Upper lobe of left lung (tissue), 6 donors: ENCODE data around the gene GMDS. TPM values are rescaled to one million over a fixed set of nuclear protein-coding genes. Genes with fewer than 3 reads are reported as not detected.

Source experiments
- ATAC-seq, 2 donors: fragments of 200-7000 bp; cut with Tn5 transposase; one replicate each; pipeline ENCODE4 v1.9.1; 2022; ENCODE audit warnings: mild to moderate bottlenecking in 2 of 2, moderate library complexity in 2 of 2; ENCODE audit not compliant: low FRiP score in 2 of 2
- DNase-seq, 2 donors: peaks; one replicate each; pipeline ENCODE4 v3.0.0-alpha.2; 2019 to 2020
- H3K27ac ChIP-seq, 4 donors: fragments of 200-600 bp; sonication (generic); one replicate each; pipeline ENCODE4 v1.5.1; 2016 to 2019
- H3K27me3 ChIP-seq, 4 donors: fragments of 200-600 bp; sonication (generic); one replicate each; pipeline ENCODE4 v1.5.1; 2017 to 2019
- H3K36me3 ChIP-seq, 4 donors: fragments of 200-600 bp; sonication (generic); one replicate each; pipeline ENCODE4 v1.5.1; 2016 to 2019
- H3K4me1 ChIP-seq, 4 donors: fragments of 200-600 bp; sonication (generic); one replicate each; pipeline ENCODE4 v1.5.1; 2018 to 2019
- H3K4me3 ChIP-seq, 4 donors: fragments of 200-600 bp; sonication (generic); one replicate each; pipeline ENCODE4 v1.5.1; 2017 to 2019; ENCODE audit warnings: mild to moderate bottlenecking in 2 of 4, moderate library complexity in 1 of 4
- H3K9me3 ChIP-seq, 4 donors: fragments of 200-600 bp; sonication (generic); one replicate each; pipeline ENCODE4 v1.5.1; 2018 to 2019
- EP300 ChIP-seq, 4 donors: sonication (generic); formaldehyde crosslinking; IDR thresholded peaks; one replicate each; pipeline ENCODE4 v1.5.1; 2017; ENCODE audit warnings: antibody characterized with exemption in 4 of 4, control low read depth in 2 of 4
- POLR2A ChIP-seq, 4 donors: fragments of 450-650 bp; IDR thresholded peaks; one replicate each; pipeline ENCODE4 v1.5.1; 2016 to 2017; ENCODE audit warnings: antibody characterized with exemption in 4 of 4, mild to moderate bottlenecking in 2 of 4
- POLR2AphosphoS5 ChIP-seq, 2 donors: sonication (generic); formaldehyde crosslinking; IDR thresholded peaks; one replicate each; pipeline ENCODE4 v1.5.1; 2017; ENCODE audit warnings: antibody characterized with exemption in 2 of 2
- WGBS, 2 donors: methylation state at CpG; one replicate each; pipeline ENCODE4 v1.1.5; 2017 to 2018; 5-methylcytosine and 5-hydroxymethylcytosine counted together
- total RNA-seq, 6 donors: library from RNA; depleted of rRNA in 4 of 6; stranded (reverse); fragments of >200 nt in 4 of 6; gene quantifications; one replicate each; pipeline versions ENCODE4 v1.1.0 to v1.2.1, GENCODE V29; 2016 to 2021
- TF ChIP-seq, protein P1 (sequence below), 6 experiments: fragments of 450-650 bp in 4 of 6; fragments of 200-600 bp in 2 of 6; sonication (generic) in 2 of 6; IDR thresholded peaks; one replicate each; pipeline ENCODE4 v1.5.1; 2016 to 2019; ENCODE audit warnings: antibody characterized with exemption in 6 of 6
- donor health status: DM: no; HTN: no; CAD: no; lungs with moderate emphysema.
- donor health status: DM: no; HTN: yes; CAD: no; lungs with severe emphysema.

Gene GMDS
- total RNA-seq, 6 donors from 2014 or later: 7.6 to 17.8 (median 14.1) TPM

GRCh38 chr6:2254747-2255146 lies 9.3 kb upstream of the GMDS start:
- no peak for DNase-seq
- ATAC-seq: no peak
- TF ChIP-seq EP300 (IDR thresholded peaks at IDR 0.05) (no peak), POLR2A (IDR thresholded peaks at IDR 0.05) (no peak), POLR2AphosphoS5 (IDR thresholded peaks at IDR 0.05) (no peak)
- TF ChIP-seq, protein P1, sequence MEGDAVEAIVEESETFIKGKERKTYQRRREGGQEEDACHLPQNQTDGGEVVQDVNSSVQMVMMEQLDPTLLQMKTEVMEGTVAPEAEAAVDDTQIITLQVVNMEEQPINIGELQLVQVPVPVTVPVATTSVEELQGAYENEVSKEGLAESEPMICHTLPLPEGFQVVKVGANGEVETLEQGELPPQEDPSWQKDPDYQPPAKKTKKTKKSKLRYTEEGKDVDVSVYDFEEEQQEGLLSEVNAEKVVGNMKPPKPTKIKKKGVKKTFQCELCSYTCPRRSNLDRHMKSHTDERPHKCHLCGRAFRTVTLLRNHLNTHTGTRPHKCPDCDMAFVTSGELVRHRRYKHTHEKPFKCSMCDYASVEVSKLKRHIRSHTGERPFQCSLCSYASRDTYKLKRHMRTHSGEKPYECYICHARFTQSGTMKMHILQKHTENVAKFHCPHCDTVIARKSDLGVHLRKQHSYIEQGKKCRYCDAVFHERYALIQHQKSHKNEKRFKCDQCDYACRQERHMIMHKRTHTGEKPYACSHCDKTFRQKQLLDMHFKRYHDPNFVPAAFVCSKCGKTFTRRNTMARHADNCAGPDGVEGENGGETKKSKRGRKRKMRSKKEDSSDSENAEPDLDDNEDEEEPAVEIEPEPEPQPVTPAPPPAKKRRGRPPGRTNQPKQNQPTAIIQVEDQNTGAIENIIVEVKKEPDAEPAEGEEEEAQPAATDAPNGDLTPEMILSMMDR (IDR thresholded peaks at IDR 0.05): no peak
- H3K27me3 ChIP-seq: no peaks in the 10 kb centered on the region
- H3K4me1 ChIP-seq: no peaks in the 10 kb centered on the region
- H3K27ac ChIP-seq: no peak overlapping the region
- no peak overlapping the region for H3K4me3 ChIP-seq
- H3K9me3 ChIP-seq: peaks cover 0 to 11% (median 0%) of the 10 kb centered on the region in 4 donors
- 98 to 100% methylated on average over 3 of the region's 3 CpGs for WGBS, 2 donors
- peaks cover 0 to 16% (median 2%) of the 10 kb centered on the region in 4 donors for H3K36me3 ChIP-seq

DNA sequence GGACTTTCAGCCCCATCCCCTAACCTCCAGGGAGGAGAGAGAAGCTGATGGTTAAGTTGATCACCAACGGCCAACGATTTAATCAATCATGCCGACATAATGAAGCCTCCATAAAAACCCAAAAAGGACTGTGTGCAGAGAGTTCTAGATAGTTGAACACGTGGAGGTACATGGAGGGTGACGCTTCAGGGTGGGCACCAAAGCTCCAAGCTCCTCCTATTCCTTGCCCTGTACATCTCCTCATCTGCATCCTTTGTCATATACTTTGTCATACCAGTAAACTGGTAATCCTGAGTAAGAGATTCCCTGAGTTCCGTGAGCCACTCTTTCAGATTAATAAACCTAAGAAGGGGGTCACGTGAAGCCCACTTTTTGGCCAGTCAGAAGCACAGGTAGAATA lies 3.7 kb upstream of the GMDS start:
- no peak overlapping the region for H3K4me3 ChIP-seq
- 97% methylated on average over 7 of the region's 7 CpGs for WGBS, 2 donors

GRCh38 chr6:2247664-2248063 lies 2.3 kb upstream of the GMDS start:
- Histone ChIP-seq H3K36me3 (peaks cover 0 to 8% (median 2%) of the 10 kb centered on the region in 4 donors), H3K4me1 (peaks cover 9 to 18% (median 13%) of the 10 kb centered on the region in 4 donors), H3K4me3 (no peak overlapping the region), H3K9me3 (no peaks in the 10 kb centered on the region), H3K27me3 (no peaks in the 10 kb centered on the region), H3K27ac (no peak overlapping the region)
- 91% methylated on average over 5 of the region's 5 CpGs for WGBS, 2 donors
- TF ChIP-seq POLR2AphosphoS5 (IDR thresholded peaks at IDR 0.05) (no peak), EP300 (IDR thresholded peaks at IDR 0.05) (no peak), POLR2A (IDR thresholded peaks at IDR 0.05) (no peak)
- TF ChIP-seq, protein P1 (IDR thresholded peaks at IDR 0.05): no peak
- ATAC-seq (no peak), DNase-seq (no peak)

More for the DNA sequence above, 3.7 kb upstream of the GMDS start:
- H3K9me3 ChIP-seq: no peaks in the 10 kb centered on the region
- no peak overlapping the region for H3K27ac ChIP-seq
- peaks cover 9 to 18% (median 13%) of the 10 kb centered on the region in 4 donors for H3K4me1 ChIP-seq
- TF ChIP-seq EP300 (IDR thresholded peaks at IDR 0.05) (no peak), POLR2AphosphoS5 (IDR thresholded peaks at IDR 0.05) (no peak)
- TF ChIP-seq, protein P1 (IDR thresholded peaks at IDR 0.05): no peak
- H3K36me3 ChIP-seq: peaks cover 0 to 16% (median 2%) of the 10 kb centered on the region in 4 donors
- no peak for DNase-seq
- ATAC-seq: no peak
- no peaks in the 10 kb centered on the region for H3K27me3 ChIP-seq

GRCh38 chr6:2245877-2246863 lies 765 bp upstream of the GMDS start:
- TF ChIP-seq POLR2A (IDR thresholded peaks at IDR 0.05): peak in 1 of 4 donors; percentile 36
- TF ChIP-seq, protein P1 (IDR thresholded peaks at IDR 0.05): no peak
- peak in 1 of 4 donors; percentile 37 for TF ChIP-seq EP300 (IDR thresholded peaks at IDR 0.05)
- TF ChIP-seq POLR2AphosphoS5 (IDR thresholded peaks at IDR 0.05): peak in 1 of 2 donors; percentile 4
- DNase-seq (peak in 1 of 2 donors; percentile 91), ATAC-seq (peak; percentile 36 to 77)
- Histone ChIP-seq H3K27ac (peak overlapping the region; percentile 86 to 95 (median 94)), H3K4me3 (peak overlapping the region; percentile 62 to 99 (median 94)), H3K27me3 (no peaks in the 10 kb centered on the region), H3K9me3 (no peaks in the 10 kb centered on the region), H3K36me3 (peaks cover 0 to 3% (median 2%) of the 10 kb centered on the region in 4 donors), H3K4me1 (peaks cover 9 to 18% (median 13%) of the 10 kb centered on the region in 4 donors)
- 16 to 26% methylated on average over 19 to 31 of the region's 31 CpGs for WGBS, 2 donors
